Fibroblast of the aortic adventitia (primary cell): Measurements from ENCODE around the gene HDAC8. TPM values are rescaled to one million over a fixed set of nuclear protein-coding genes. Genes with fewer than 3 reads are reported as not detected.
A peak's percentile ranks its signal among the peaks of the same experiment; 100 is the strongest.
"Not testable (repeated sequence)": the region's sequence is repeated elsewhere in the genome, so short reads cannot be mapped to it uniquely, and the experiment has no call there.

ENCODE experiments used
- DNase-seq: peaks from one replicate; pipeline ENCODE4 v3.0.0-alpha.2; 2010; ENCODE audit warnings: low read depth
- H3K4me3 ChIP-seq: 2 replicates; pipeline ENCODE4 v1.5.1; 2011; ENCODE audit warnings: low read depth, mild to moderate bottlenecking, control low read depth, low read length, moderate library complexity
- total RNA-seq: library from RNA; depleted of rRNA; stranded (reverse); fragments of >200 nt; gene quantifications from 2 replicates; pipeline ENCODE4 v1.2.3, GENCODE V29; 2012; ENCODE audit warnings: low replicate concordance
- TF ChIP-seq, protein P1 (sequence below): IDR thresholded peaks from 2 replicates; pipeline ENCODE4 v1.5.1; 2011; ENCODE audit warnings: mild to moderate bottlenecking, low read length, control low read depth, inconsistent platforms; ENCODE audit not compliant: insufficient read depth

The HDAC8 gene
- total RNA-seq, 1 donor: 18.9 TPM

DNA sequence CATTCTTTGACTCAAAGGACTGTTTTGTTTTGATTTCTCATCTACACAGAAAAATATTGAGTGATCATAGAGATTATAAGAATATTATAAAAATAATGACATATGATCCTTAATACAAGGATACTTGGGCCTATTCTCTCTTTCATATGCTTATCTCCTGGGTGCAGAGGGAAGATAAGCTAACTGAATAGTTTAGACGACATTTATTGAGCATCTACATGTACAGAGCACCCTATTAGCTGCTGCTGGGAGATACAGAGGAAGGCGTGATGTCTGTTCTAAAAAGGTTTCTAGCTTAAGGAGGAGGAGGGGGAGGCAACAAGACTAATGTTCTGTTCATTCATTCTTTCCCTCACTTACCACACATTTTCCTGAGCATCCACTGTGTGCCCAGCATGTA lies 106.8 kb downstream of the HDAC8 start:
- no peak for DNase-seq
- no peak overlapping the region for H3K4me3 ChIP-seq
- TF ChIP-seq, protein P1, sequence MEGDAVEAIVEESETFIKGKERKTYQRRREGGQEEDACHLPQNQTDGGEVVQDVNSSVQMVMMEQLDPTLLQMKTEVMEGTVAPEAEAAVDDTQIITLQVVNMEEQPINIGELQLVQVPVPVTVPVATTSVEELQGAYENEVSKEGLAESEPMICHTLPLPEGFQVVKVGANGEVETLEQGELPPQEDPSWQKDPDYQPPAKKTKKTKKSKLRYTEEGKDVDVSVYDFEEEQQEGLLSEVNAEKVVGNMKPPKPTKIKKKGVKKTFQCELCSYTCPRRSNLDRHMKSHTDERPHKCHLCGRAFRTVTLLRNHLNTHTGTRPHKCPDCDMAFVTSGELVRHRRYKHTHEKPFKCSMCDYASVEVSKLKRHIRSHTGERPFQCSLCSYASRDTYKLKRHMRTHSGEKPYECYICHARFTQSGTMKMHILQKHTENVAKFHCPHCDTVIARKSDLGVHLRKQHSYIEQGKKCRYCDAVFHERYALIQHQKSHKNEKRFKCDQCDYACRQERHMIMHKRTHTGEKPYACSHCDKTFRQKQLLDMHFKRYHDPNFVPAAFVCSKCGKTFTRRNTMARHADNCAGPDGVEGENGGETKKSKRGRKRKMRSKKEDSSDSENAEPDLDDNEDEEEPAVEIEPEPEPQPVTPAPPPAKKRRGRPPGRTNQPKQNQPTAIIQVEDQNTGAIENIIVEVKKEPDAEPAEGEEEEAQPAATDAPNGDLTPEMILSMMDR: no peak

DNA sequence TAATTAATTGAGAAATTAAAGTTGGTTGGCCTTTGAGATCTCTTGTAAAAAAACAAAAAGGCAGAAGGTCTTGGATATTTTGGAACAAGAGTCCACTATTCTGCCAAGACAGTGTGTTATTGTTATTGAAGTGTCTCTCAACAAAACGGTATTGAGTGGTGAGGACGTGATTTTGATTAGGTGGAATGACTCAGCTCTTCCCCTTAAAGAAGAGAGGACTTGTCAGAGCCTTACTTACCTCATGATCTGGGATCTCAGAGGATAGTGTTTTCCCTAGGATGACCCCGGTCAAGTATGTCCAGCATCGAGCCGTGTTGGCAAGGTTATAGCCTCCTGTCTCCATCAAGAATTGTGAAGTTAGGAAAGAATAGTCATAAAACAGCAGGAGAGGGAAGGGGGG lies 110.9 kb downstream of the HDAC8 start:
- TF ChIP-seq, protein P1: no peak
- H3K4me3 ChIP-seq: no peak overlapping the region
- peak; percentile 47 for DNase-seq

DNA sequence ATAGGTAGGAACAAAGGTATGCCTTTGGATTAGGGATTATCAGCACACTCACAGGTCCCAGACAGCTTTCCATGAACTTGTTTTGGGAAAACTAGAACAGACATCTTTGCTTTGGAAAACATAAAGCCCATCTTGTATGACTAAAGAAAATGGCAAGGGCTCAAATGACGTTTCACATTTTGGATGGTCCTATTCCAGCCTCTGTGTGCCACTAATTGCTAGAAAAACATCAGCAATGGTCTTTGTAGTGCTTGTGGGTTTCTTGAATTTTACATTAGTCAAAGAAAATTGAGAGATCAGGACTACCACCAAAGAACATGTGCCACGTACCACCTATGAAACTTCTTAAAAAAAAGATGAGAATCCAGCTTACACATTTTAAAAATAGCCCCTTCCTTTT lies 111.4 kb downstream of the HDAC8 start:
- peak; percentile 15 for DNase-seq
- TF ChIP-seq, protein P1: no peak
- H3K4me3 ChIP-seq: no peak overlapping the region

DNA sequence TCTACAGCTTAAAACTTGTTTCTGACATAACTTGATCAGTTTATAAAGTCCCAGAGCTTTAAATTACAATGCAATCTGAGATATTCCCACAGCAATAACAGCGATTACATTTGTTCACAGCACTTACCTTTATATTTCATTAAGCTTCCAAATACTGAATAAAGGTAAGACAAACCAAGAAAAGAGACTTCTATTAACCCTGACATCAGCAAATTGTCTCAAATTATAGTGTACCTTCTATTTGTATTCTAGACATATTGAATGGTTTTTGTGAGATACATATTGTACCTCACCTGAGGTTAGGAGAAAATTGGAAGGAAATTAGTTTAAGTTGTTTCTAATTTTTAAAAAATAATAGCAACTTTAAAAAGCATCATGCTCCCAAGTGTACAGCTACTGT lies 111.9 kb downstream of the HDAC8 start:
- TF ChIP-seq, protein P1: no peak
- no peak for DNase-seq
- no peak overlapping the region for H3K4me3 ChIP-seq

DNA sequence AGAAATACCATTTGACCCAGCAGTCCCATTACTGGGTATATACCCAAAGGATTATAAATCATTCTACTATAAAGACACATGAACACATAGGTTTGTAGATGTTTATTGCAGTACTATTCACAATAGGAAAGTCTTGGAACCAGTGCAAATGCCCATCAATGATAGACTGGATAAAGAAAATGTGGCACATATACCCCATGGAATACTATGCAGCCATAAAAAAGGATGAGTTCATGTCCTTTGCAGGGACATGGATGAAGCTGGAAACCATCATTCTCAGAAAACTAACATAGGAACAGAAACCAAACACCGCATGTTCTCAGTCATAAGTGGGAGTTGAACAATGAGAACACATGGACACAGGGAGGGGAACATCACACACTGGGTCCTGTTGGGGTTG lies 123.6 kb downstream of the HDAC8 start:
- H3K4me3 ChIP-seq, DNase-seq: not testable (repeated sequence)

DNA sequence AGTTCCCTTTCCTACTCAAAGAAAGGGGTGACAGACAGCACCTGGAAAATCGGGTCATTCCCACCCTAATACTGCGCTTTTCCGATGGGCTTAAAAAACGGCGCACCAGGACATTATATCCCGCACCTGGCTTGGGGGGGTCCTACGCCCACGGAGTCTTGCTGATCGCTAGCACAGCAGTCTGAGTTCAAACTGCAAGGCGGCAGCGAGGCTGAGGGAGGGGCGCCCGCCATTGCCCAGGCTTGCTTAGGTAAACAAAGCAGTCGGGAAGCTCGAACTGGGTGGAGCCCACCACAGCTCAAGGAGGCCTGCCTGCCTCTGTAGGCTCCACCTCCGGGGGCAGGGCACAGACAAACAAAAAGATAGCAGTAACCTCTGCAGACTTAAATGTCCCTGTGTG lies 131.9 kb downstream of the HDAC8 start:
- not testable (repeated sequence) for DNase-seq, H3K4me3 ChIP-seq

DNA sequence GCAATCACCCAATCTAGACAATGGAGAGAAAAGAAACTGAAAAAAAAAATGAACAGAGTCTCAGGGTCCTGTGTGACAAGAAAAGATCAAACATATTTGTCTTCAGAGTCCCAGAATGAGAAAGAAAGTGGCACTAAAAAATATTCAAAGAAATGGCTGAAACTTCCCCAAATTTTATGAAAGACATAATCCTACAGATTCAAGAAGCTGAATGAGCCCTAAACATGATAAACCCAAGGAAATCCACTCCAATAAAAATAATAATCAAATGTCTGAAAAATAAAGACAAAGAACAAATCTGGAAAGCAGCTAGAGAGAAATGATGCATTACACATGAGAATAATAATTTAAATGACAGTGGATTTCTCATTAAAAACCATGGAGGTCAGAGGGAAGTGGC lies 136.6 kb downstream of the HDAC8 start:
- DNase-seq: no peak
- TF ChIP-seq, protein P1: no peak

DNA sequence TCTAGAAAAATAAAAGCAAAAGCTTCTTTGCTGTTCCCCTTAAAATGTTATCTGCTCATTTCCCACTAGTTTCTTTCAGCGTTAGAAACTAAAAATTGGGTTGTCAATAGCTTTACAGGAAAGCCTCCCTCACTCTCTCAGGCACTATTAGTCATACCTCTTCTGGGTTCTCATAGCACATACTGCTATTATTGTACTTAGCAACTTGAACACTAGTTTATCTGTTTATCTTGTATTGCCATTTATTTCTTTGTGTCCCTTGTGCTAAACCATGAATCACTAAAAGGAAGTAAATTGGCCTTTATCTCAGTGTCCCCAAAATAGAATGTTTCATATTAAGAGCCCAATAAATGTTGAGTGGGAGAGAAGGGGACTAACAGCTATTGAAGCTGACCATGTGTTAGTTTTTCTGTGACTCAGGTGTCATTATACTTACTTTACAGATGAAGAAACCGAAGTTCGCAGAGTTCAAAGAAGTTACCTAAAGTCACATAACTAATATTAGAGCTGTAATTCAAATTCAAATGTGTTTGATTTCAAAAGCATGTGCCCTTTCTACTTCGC lies 142.2 kb downstream of the HDAC8 start:
- TF ChIP-seq, protein P1: no peak
- no peak for DNase-seq
- no peak overlapping the region for H3K4me3 ChIP-seq

More for the DNA sequence above, 136.6 kb downstream of the HDAC8 start:
- no peak overlapping the region for H3K4me3 ChIP-seq
